NCI-H1417 treated with DMSO at 0.1 percent for 48 hours (cell line): ENCODE data around the gene HES5.

Experiments used
- DNase-seq: peaks from one replicate; lab custom pipeline; 2025; lab: John Stamatoyannopoulos, UW

The HES5 gene

GRCh38 chr1:2546515-2547209, 16.6 kb upstream of the HES5 start:
- DNase-seq, result peak; percentile 46

- DNase-seq, result peak; percentile 33
These were observed 15.9 kb upstream of the HES5 start for GRCh38 chr1:2545754-2546514.

GRCh38 chr1:2544875-2545640, 15.0 kb upstream of the HES5 start:
- no peak for DNase-seq

GRCh38 chr1:2544093-2544874, 14.2 kb upstream of the HES5 start:
- DNase-seq, result no peak

GRCh38 chr1:2543543-2544092, 13.6 kb upstream of the HES5 start:
- DNase-seq, result no peak

GRCh38 chr1:2542246-2542915, 12.3 kb upstream of the HES5 start:
- no peak for DNase-seq

- no peak for DNase-seq
These were observed 11.7 kb upstream of the HES5 start for GRCh38 chr1:2541619-2542245.

- DNase-seq, result no peak
These were observed 10.9 kb upstream of the HES5 start for GRCh38 chr1:2540816-2541492.

- DNase-seq, result no peak
These were observed 9.3 kb upstream of the HES5 start for GRCh38 chr1:2539312-2539907.

GRCh38 chr1:2538872-2539271, 8.8 kb upstream of the HES5 start:
- no peak for DNase-seq

GRCh38 chr1:2538376-2538775, 8.3 kb upstream of the HES5 start:
- no peak for DNase-seq

GRCh38 chr1:2537784-2538115, 7.7 kb upstream of the HES5 start:
- DNase-seq, result no peak

GRCh38 chr1:2535981-2536380, 5.9 kb upstream of the HES5 start:
- no peak for DNase-seq

GRCh38 chr1:2535455-2535854, 5.4 kb upstream of the HES5 start:
- no peak for DNase-seq

GRCh38 chr1:2534687-2535441, 4.8 kb upstream of the HES5 start:
- no peak for DNase-seq

- no peak for DNase-seq
These were observed 4.2 kb upstream of the HES5 start for GRCh38 chr1:2534315-2534686.

- no peak for DNase-seq
These were observed 3.3 kb upstream of the HES5 start for GRCh38 chr1:2533365-2533764.

GRCh38 chr1:2532485-2533160, 2.6 kb upstream of the HES5 start:
- no peak for DNase-seq
